ENCODE results near the gene FHIT. TPM values are rescaled to one million over a fixed set of nuclear protein-coding genes. Genes with fewer than 3 reads are reported as not detected.

FHIT gene
- total and polyA plus RNA-seq, 2 of the 4 experiments (the other 2 are of a cell fraction), result 0.07 TPM; not detected in 1

DNA sequence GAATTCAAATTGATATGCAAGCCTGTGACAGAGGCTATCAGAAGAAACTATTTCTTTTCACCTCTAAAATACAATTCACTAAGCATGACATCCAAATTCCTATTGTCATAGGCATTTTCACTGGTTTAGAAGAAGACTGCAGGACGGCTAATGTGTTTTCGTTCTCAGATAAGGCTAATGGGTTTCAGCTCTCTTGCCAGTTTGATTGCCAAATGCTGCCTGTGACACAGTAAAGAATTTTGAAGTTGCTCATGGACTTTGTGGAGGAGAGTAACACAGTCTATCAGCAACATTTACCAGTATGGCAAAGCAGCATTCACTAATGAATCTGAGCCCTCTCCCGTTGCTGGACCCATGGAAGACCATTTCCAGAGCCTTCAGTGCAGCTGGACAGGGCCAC is 948.1 kb downstream of the FHIT start:
- WGBS, 2 experiments (ENCODE audit: extremely low coverage in 2 of 2, insufficient read length in 1 of 2), result no CpG with 5 or more reads among the region's 3 CpGs
- Histone ChIP-seq H3K18ac (ENCODE audit: low read depth, low read length) (peak overlapping the region; percentile 28; the same call in 1 of the 2 replicates), H3K14ac (replicated peaks; ENCODE audit: low read depth, low read length) (0 out of 2 replicates have a peak overlapping the region, but pooled peaks have one; percentile 2), H3K27me3 (ENCODE audit: control insufficient read depth, insufficient read depth, low read length) (no peaks in the 10 kb centered on the region), H3K36me3 (ENCODE audit: control insufficient read depth, insufficient read depth, low read length) (no peaks in the 10 kb centered on the region), H3K4me1 (ENCODE audit: control insufficient read depth, insufficient read depth, low read length) (peaks cover 13% of the 10 kb centered on the region), H3K4me2 (ENCODE audit: low read depth, low read length) (no peak overlapping the region), H3K23ac (ENCODE audit: low read depth, low read length) (0 out of 2 replicates have a peak overlapping the region, but pooled peaks have one; percentile 1), H2BK120ac (ENCODE audit: low read depth, low read length) (peak overlapping the region; percentile 91), H2BK5ac (ENCODE audit: low read depth, low read length, poor library complexity, severe bottlenecking) (peak overlapping the region; percentile 1), H2BK20ac (ENCODE audit: low read depth, low read length) (peak overlapping the region; percentile 45), H2BK15ac (ENCODE audit: low read depth, low read length) (peak overlapping the region; percentile 63; the same call in 1 of the 3 replicates), H3K9me3 (ENCODE audit: control insufficient read depth, insufficient read depth, low read length) (no peaks in the 10 kb centered on the region), H3K56ac (ENCODE audit: extremely low read depth, insufficient read depth, low read length) (no peak overlapping the region), H4K20me1 (ENCODE audit: insufficient read depth, low read length) (no peaks in the 10 kb centered on the region), H3K79me1 (ENCODE audit: low read depth in 1 of 2, low read length in 2 of 2) (no peaks in the 10 kb centered on the region), H2AK9ac (replicated peaks; ENCODE audit: low read depth, low read length, poor library complexity) (no peak overlapping the region), H3K9ac (ENCODE audit: low read depth, low read length) (no peak overlapping the region), H4K5ac (ENCODE audit: low read depth, low read length) (peak overlapping the region; percentile 11; the same call in 1 of the 2 replicates), H4K8ac (ENCODE audit: low read depth in 2 of 2, low read length in 2 of 2) (peak overlapping the region; percentile 11 to 41; a peak in 2 of 4 replicates), H2AK5ac (ENCODE audit: low read depth, low read length) (peak overlapping the region; percentile 68; the same call in 1 of the 2 replicates), H3K4me3 (ENCODE audit: insufficient read depth, low read depth, low read length) (no peak overlapping the region), H3K9me1 (ENCODE audit: insufficient read depth, low read length) (no peaks in the 10 kb centered on the region; the same call in 1 of the 2 replicates), H3K27ac (ENCODE audit: insufficient read depth, low read length) (peak overlapping the region; percentile 28; the same call in 1 of the 2 replicates), H2AFZ (replicated peaks; ENCODE audit: low read length, poor library complexity) (no peak overlapping the region), H4K91ac (ENCODE audit: insufficient read depth, low read depth, low read length) (peak overlapping the region; percentile 67), H3K4ac (ENCODE audit: low read depth, low read length) (peak overlapping the region; percentile 14)
- in situ Hi-C loops (cut with MboI; ENCODE audit: low sequenced_read_pairs) (no loop called here), dilution Hi-C loops (cut with HindIII; ENCODE audit: low sequenced_read_pairs, unreplicated experiment) (no loop called here), intact Hi-C loops (cut with micrococcal nuclease) (no loop called here)
- ChIA-PET POLR2A (ENCODE audit: unreplicated experiment) (no interaction called here), CTCF (no interaction called here)
- no peak; the same call in none of the 2 replicates for ATAC-seq (ENCODE audit: low read depth)
- TF ChIP-seq MAZ (IDR thresholded peaks at IDR 0.05; ENCODE audit: borderline replicate concordance, low read depth, low read length) (no peak), POLR2A (IDR thresholded peaks at IDR 0.05; ENCODE audit: low read depth, low read length) (no peak), CTCF (conservative IDR thresholded peaks at IDR 0.05; ENCODE audit: low read depth, low read length) (no peak), CEBPB (IDR thresholded peaks at IDR 0.05; ENCODE audit: low read depth, low read length) (peak; percentile 54; the same call in 1 of the 2 replicates), NFE2L2 (IDR thresholded peaks at IDR 0.05; ENCODE audit: low read depth, low read length) (no peak), CHD1 (IDR thresholded peaks at IDR 0.05; ENCODE audit: low read depth, low read length) (no peak), FOS (IDR thresholded peaks at IDR 0.05; ENCODE audit: low read depth, low read length) (no peak), MXI1 (IDR thresholded peaks at IDR 0.05; ENCODE audit: borderline replicate concordance, low read depth, low read length) (no peak)
- DNase-seq, result peak; percentile 60
- no TSS peak for BruUV-seq (replicated peaks)
